Measurements from ENCODE around the gene CMC1.

Gene CMC1

GRCh38 chr3:28308196-28308595 is 66.8 kb downstream of the CMC1 start:
- DNase-seq: no peak

GRCh38 chr3:28315711-28316110 is 74.3 kb downstream of the CMC1 start:
- no peak for DNase-seq

- no peak for DNase-seq
Observed at GRCh38 chr3:28316226-28316625, 74.8 kb downstream of the CMC1 start.

- DNase-seq: no peak
Observed at GRCh38 chr3:28317438-28318022, 76.1 kb downstream of the CMC1 start.

GRCh38 chr3:28320981-28321380 is 79.6 kb downstream of the CMC1 start:
- DNase-seq: no peak

GRCh38 chr3:28322464-28322863 is 81.0 kb downstream of the CMC1 start:
- no peak for DNase-seq

GRCh38 chr3:28326458-28326926 is 85.1 kb downstream of the CMC1 start:
- DNase-seq: no peak

GRCh38 chr3:28328188-28329151 is 87.1 kb downstream of the CMC1 start:
- DNase-seq: no peak

GRCh38 chr3:28334552-28334951 is 93.1 kb downstream of the CMC1 start:
- no peak for DNase-seq

GRCh38 chr3:28335246-28335645 is 93.8 kb downstream of the CMC1 start:
- DNase-seq: no peak

- DNase-seq: no peak
Observed at GRCh38 chr3:28337230-28337629, 95.8 kb downstream of the CMC1 start.

GRCh38 chr3:28343144-28343543 is 101.7 kb downstream of the CMC1 start:
- DNase-seq: no peak

- DNase-seq: no peak
Observed at GRCh38 chr3:28345690-28346089, 104.3 kb downstream of the CMC1 start.

- DNase-seq: no peak
Observed at GRCh38 chr3:28347374-28348264, 106.2 kb downstream of the CMC1 start.

- DNase-seq: no peak
Observed at GRCh38 chr3:28348265-28348628, 106.8 kb downstream of the CMC1 start.

- peak; percentile 76 for DNase-seq
Observed at GRCh38 chr3:28348629-28349468, 107.4 kb downstream of the CMC1 start, which contains the start of the genes AZI2 and ZCWPW2. Gene AZI2 (minus strand): TSS chr3:28348824. CDS start chr3:28340617, 8,207 bp downstream. Gene ZCWPW2 (plus strand): TSS chr3:28348721. CDS start chr3:28413069, 64,348 bp downstream.

- DNase-seq: no peak
Observed at GRCh38 chr3:28349469-28350000, 108.1 kb downstream of the CMC1 start.

Measured in activated gamma-delta T cell (primary cell).